Stimulated activated CD4-positive, alpha-beta T cell treated with anti-CD3 and anti-CD28 coated beads, Interleukin-15, amount 100 ng/mL, for 48 hours (primary cell): ENCODE data around the gene PCYOX1L.

Source experiments
- DNase-seq, 2 donors: peaks; one replicate each; pipeline ENCODE4 v3.0.0-alpha.2; 2020; ENCODE audit warnings: low read depth in 2 of 2

The PCYOX1L gene

DNA sequence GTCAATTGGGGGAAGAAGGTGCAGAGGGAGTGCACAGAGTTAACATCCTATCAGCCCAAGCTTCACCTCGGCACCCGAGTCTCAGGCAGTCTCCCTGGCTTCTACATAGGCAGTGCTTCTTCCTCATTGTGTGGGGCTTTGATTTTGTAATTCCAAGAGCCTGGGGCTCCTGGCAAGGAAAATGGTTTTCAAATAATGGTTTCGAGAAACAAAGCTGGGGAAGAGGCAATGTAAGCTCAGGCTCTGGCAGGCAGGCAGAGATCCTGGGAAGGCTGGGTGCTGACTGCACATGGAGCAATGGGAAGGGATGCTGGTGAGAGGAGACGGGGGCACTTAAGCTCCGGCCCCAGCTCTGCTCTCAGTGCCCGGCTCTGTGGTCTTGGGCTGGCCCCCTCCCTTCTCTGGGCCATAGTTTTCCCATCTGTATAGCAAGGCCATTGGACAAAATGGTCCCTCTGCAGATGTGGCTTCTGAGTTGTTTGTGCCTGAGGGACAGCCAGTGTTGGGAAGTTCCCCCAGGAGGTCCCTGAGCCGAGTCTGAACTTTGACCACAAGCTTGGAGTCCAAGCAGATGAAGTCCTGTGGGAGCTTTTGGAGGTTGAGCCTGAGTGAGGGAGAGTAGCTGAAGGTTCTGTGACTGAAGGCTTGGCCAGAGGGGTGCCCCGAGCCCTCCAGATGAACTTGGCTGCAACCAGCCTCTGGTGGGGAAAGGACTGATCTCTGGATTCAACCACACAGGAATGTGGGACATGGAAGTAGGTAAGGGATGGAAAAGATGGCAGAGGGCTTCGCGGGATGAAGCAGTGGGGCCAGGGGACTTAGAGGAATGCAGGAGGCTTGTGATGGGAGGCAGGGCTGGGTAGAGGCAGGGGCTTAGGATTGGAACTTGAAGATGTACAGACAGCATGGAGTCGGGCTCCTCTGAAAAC, 49.7 kb downstream of the PCYOX1L start:
- DNase-seq: no peak

DNA sequence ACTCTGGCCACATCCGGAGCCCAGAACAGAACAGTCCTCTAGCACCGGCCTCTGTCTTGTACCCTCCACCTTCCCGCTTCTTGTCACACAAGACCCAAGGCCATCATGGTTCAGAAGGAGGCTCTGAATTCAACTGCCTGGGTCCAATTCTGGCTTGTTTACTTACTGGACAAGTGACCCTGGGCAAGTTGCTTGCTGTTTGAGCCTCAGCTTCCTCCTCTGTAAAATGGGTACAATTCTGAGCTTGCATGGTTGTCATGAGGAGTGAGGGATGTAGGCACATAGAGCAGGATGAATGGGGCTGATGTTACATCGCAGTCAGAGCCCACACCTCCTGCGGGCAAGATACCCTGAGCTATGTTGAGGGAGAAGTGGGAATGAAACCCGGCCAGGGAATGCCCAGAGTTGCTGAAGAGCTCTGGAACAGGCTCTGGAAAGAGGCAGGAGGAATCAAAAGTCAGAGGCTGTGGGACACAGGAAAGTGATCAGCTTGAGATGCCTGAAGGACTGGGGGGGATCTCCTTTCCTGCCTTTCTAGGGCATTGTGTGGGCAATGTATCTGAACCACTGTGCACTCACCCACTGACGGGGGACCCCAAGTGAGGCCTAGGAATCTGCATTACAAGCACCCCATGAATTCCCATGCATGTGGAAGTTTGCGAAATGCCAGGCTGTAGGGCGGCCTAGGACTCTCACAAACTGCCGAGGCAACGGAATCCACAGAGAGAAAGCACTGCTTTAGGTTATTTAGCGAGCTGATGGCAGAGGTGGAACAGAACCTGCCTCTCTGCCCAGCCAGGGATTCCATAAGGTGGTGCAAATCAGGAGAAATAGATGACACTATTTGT, 50.6 kb downstream of the PCYOX1L start:
- no peak for DNase-seq

DNA sequence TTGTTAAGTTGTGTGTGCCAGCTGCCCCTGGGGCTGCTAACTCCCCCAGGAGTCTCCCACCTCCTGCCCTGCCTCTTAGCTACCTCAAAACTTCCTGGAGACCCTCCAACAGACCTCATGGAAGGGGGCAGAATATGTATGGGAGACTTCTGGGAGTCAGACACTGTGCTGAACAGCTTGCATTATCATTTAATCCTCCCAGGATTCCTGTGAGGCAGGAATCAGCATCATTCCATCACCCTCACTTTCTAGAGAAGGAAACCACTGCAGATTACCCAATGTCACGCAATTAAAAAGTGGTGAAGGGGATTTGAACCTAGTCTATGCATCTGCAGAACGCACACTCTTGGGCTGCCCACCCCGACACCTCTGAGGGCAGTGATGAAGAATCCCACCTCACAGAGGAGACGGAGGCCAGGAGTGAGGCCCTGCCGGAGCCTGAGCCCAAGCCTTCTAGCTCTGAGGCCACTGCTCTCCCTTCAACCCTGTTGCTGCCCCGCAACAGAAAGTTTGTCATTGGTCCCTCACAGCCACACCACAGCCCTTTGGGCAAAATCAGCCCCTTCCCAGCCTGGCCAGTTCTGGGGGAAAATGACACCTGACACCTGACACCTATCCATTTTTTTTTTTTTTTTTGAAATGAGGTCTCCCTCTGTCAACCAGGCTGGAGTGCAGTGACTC, 51.6 kb downstream of the PCYOX1L start:
- DNase-seq: no peak

DNA sequence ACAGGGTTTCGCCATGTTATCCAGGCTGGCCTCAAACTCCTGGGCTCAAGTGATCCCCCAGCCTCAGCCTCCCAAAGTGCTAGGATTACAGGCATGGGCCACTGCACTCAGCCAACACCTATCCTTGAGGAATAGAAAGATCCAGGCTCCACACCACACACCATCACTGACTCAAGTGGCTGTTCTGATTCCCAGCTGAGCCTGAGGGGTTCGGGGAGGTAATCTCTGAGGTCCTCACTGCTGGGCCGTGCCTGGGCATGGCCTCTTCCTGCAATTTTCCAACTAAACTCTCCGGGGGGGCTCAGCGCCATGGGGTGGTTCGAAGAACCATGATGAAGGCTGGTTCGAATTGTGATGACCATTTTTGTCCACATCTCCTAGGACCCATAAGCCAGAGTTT, 52.2 kb downstream of the PCYOX1L start:
- DNase-seq: no peak

DNA sequence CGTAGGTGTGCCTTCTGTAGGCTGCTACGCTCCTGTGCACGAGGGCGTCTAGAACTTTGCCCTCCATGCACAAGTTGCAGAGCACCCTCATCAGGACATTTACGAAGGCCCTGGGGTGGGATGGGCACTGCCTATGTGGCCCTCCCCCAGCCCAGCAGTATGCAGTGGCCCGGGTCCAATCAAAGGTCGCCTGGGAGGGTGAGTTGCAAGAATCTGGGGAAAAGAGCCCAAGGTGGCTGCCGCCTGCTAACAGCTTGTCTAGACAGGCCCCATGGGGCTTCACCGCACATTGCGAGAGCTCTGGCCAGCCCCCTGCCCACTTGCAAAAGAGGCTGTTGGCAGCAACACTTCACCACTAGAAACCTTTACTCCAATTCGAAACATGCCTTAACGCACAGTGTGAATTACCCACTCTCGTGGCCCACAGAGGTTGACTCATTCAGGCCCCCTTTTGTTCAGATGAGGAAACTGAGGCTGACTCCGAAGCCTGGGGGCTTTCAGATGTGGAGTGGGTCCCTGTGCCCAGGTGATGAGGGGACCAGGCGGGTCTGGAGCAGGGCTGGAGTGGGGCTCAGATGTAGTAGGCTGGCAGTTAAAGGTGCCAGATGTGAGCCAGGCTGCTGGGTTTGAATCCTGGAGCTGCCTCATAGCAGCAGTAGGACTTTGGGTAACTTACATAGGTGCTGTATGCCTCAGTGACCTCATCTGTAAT, 53.0 kb downstream of the PCYOX1L start:
- DNase-seq: no peak

DNA sequence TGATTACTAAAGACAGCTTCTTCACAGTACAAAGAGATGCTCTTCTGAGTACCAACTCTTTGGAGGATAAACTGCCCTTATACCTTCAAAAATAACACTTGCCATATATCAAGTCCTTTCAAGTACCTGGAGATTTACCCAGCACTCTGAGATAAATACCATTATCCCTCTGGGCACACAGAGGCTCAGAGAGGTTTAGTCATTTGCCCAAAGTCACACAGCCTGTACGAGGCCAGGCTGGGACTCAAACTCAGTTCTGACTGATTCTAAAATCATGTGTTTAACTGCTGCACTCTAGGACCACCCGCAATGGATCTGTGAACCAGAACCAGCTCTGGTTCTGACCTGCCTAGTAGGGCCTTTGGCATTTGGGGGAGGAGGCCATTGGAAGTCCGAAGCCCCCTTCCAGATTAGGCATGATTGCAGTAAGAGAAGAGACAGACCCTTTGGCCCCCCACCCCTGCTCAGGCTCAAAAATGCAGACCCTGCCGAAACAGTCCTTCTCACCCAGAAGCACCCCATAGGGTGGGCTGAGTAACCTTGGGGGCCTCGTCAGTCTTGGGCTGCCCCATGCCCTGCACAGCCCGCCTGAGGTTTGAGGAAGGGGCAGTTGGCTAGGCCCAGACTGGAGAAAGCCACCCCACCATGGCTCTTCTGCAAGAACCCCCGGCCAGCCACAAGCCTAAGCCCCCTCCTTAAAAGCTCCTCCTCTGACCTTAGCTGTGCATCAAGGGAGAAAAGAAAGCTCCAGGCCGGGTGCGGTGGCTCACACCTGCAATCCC, 54.1 kb downstream of the PCYOX1L start:
- DNase-seq: no peak

DNA sequence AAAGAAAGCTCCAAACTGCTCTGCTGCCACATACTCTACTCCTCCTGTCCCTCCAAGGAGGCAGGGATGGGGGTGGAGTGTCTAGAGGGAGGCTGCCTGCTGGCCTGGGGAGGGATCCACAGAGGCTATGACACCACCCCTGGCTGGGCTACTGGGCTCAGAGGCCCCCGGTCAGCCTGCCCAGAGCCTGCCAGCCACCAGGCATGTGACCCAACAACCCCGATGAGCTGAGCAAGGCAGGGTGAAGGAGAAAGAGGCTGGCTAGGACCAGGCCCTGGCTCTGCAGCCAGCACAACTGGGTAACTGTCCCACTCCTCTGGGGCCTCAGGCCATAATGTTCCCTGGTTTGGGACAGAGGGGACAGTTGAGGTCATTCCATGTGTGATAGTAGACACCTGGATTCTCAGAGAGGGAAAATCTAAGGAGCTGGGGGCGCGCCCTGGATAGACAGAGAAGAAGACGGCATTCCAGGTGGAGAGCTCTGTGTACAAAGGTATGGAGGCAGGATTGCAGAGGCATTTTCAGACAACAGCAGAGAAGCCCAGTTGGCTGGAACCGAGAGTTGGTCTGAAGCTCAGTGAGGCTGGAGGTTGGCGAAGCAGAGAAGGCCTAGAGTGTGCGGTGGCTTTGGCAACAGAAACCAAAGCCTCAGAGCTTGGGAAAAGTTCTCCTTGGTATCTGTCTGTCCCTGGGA, 55.1 kb downstream of the PCYOX1L start:
- no peak for DNase-seq

DNA sequence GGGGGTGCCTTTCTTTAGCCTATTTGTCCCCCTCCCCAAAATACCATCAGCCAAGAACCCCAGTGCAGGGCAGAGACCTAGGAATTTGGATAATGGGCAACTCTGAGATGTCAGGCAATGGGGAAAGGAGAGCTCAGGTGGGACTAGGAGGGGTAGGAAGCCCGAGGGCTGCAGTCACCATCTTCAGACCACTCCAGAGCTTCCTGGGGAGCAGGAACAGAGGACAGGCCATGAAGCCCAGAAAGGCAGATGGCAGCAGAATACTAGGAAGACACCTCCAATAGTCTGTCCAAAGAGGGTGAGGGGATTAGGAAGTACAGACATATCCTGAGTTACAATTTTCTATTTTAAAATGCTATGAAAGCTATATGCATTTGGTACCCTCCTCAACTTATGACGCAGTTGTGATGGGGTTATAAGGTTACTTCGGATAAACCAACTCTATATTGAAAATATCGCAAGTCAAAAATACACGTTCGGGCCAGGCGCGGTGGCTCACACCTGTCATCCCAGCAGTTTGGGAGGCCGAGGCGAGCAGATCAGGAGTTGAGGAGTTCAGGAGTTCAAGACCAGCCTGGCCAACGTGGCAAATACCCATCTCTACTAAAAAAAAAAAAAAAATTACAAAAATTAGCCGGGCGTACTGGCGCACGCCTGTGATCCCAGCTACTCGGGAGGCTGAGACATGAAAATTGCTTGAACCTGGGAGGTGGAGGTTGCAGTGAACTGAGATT, 55.8 kb downstream of the PCYOX1L start:
- DNase-seq: no peak

DNA sequence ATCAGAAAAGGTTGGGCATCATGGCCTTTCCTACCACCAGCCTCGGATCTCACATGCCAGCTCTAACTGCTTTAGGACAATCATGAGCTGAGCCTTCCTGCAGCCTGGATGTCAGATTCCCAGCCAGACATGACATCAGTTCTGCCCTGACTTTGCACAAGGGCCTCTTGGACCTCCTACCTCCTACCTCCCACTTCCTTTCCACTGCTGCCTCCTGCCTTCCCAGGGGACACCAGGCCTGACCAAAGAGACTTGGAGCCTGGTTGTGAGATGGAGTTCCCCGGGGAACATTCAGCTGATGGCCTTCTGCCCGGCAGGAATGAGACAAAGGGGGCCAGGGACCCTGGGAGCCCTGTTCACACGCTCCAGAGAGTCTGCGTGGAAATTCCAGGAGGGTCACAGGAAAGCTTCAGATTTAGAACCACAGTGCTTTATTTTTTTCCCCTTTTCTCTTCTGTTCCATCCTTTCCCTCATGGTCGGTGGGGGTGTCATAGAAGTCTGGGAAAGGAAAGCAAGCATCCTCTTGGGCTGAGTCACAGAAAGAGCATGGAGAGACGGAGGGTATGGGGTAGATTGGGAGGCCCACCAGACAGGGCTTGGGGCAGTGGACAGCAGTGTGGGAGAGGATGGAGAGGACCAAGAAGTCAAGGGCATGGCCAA, 56.7 kb downstream of the PCYOX1L start:
- no peak for DNase-seq

DNA sequence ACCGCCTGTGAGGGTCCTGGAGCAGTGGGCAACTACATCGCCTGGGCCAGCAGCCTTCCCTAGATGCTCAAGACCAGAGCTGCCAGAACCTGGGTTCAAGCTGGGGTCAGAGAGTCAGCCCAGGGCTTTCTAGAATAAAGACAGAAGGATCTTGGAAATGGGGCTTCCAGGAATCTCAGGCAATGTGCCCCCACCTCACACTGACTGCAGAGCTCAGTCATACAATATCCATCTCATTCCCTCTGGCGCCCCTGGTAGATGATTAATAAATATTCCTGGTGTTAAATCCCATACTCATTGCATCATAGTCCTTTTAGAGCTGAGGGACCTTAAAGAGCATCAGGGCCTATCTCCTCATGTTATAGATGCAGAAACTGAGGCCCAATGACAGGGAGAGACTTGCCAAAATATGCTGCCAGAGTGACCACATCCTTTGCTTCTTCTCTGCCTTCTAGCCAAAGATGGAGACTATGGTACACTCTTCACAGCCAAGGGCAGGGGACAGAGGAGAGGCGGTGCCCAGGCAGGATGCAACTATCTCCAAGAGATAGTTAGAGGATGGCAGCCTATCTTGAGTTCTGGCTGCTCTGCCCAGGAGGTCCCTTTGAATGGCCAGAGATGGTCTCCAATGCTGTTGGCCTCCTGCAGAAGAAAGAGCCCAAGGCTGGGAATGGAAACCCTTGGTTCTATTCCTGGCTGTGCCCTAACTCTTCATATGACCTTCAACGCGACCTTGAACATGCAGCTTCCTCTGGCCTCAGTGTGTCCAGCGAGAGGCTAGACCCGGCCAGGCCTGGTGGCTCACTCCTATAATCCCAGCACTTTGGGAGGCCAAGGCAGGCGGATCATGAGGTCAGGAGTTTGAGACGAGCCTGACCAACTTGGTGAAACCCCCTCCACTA, 57.5 kb downstream of the PCYOX1L start:
- no peak for DNase-seq

DNA sequence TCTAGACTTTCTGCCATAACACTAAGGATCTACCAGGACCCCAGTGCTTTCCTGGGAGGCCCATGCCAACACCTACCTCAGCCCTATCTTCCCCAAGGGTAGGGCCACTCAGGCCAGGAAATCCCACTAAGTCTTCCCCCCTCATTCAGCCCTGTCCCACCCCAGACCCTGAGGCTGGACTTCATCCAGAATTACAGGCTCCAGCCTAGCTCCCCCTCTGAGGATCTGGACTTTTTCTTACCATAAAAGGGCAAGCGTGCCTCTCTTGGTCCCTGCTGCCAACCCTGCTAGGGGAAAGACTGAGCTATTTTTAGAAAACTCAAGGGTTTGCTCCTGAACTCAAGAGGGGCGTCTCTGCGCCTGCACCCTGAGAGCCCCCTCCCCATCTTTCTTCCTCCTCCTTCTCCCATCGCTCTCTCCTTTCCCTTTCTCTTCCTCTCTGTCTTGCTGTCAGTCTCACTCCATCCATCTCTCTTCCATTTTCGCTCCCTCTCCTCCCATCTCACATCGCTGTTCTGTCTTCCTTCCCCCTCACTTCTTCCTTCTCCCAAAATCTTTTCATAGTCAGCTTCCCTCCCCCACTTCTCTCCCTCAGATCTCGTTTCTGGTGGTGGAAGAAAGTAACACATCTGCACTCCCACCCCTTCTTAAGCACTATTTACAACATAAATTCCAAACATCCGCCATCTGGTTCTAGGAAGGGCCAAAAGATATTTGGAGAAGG, 59.3 kb downstream of the PCYOX1L start:
- no peak for DNase-seq

DNA sequence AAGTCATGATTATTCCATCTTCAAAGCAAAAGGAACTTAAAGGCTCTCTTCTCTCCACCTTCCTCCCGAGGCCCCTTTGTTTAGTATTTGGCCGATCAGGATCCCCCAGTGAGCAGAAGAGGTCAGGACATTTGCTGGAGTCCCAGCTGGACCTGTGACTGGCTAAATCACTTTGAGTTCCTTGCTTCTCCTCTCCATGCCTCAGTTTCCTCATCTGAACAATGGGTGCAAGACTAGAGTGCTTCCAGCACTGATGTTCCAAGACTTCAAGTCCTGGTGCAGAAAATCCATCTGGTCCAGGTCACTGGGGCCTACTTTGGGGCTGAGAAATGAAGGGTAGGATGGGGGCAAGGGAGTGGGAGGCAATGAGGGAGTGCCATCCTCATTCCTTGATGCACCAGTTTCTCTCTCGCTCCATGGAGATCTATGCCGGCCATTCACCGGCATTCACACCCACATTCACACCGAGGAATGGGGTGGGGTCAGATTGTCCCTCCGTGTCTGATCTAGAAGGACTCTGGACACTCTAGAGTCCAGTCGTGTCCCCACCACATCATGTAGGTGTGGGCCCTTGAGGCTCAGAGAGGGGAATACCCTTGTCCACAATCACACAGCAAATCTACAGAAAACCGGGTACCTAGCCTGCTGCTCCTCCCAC, 60.0 kb downstream of the PCYOX1L start:
- DNase-seq: no peak

DNA sequence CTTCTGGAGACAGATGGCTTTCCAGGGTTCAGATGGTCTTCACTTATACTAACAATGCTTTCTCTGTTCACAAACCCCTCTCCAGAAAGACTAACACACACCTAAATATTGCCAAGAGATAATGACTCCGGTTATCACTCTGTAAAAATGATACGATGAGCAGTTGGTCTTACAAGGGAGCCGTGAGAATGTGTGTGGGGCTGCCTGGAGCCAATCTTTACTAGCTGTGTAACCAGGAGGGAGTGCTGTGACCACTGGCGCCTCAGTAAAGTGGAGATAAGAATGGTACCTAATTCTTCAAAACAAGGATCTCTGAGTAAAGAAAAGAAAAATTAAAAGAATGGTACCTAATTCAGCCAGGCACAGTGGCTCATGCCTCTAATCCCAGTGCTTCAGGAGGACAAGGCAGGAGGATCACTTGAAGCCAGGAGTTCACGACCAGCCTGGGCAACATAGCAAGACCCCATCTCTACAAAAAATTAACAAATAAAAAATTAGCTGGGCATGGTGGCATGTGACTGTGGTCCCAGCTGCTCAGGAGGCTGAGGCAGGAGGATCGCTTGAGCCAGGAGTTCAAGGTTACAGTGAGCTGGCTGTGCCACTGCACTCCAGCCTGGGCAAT, 61.2 kb downstream of the PCYOX1L start:
- DNase-seq: no peak
